A673 (cell line): ENCODE measurements around the gene ATXN2.

ENCODE experiments used
- EZH2 ChIP-seq: fragments of 200-600 bp; sonication (generic); IDR thresholded peaks from 2 replicates; pipeline ENCODE4 v1.6.1; 2017; ENCODE audit warnings: borderline replicate concordance, low read depth, mild to moderate bottlenecking, mixed read lengths, antibody characterized with exemption, low read length; ENCODE audit not compliant: poor library complexity, severe bottlenecking
- TF ChIP-seq, protein P1 (sequence below): fragments of 300-800, 200-600 bp; sonication (generic); conservative IDR thresholded peaks from 2 replicates; pipeline ENCODE4 v1.5.1; 2017; ENCODE audit warnings: low read depth, mild to moderate bottlenecking, antibody characterized with exemption, low read length, moderate library complexity, mixed read lengths

DNA sequence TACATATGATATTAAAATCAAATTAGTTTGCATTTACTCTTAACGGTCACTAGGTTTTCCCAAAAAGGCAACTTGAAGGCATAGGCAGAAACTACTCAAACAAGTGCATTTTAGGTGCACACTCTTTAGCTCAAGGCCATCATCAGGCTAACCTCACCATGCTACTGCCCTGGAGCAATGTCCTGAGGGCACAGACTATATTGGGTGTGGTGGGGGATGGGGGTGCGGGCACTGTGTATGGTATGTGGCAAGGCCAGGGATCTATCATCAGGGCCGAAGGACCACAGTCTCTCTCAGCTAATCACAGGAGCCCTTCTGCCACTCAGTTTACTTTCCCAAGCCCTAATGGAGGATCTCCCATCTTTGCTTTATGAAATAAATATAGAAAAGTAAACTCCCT, 141.5 kb downstream of the ATXN2 start:
- TF ChIP-seq EZH2, result no peak
- TF ChIP-seq, protein P1, sequence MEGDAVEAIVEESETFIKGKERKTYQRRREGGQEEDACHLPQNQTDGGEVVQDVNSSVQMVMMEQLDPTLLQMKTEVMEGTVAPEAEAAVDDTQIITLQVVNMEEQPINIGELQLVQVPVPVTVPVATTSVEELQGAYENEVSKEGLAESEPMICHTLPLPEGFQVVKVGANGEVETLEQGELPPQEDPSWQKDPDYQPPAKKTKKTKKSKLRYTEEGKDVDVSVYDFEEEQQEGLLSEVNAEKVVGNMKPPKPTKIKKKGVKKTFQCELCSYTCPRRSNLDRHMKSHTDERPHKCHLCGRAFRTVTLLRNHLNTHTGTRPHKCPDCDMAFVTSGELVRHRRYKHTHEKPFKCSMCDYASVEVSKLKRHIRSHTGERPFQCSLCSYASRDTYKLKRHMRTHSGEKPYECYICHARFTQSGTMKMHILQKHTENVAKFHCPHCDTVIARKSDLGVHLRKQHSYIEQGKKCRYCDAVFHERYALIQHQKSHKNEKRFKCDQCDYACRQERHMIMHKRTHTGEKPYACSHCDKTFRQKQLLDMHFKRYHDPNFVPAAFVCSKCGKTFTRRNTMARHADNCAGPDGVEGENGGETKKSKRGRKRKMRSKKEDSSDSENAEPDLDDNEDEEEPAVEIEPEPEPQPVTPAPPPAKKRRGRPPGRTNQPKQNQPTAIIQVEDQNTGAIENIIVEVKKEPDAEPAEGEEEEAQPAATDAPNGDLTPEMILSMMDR, result no peak
